Erythroblast (primary cell): ENCODE data around the gene SIRPB1.
"Not testable (repeated sequence)": the region's sequence is repeated elsewhere in the genome, so short reads cannot be mapped to it uniquely, and the experiment has no call there.

Experiments used
- GATA1 ChIP-seq: IDR thresholded peaks from 2 replicates; pipeline ENCODE4 v1.6.1; 2011; ENCODE audit warnings: low read depth, mild to moderate bottlenecking, control low read depth, low read length, moderate library complexity
- POLR2A ChIP-seq: IDR thresholded peaks from 2 replicates; pipeline ENCODE4 v1.6.1; 2011; ENCODE audit warnings: mild to moderate bottlenecking, low read length

DNA sequence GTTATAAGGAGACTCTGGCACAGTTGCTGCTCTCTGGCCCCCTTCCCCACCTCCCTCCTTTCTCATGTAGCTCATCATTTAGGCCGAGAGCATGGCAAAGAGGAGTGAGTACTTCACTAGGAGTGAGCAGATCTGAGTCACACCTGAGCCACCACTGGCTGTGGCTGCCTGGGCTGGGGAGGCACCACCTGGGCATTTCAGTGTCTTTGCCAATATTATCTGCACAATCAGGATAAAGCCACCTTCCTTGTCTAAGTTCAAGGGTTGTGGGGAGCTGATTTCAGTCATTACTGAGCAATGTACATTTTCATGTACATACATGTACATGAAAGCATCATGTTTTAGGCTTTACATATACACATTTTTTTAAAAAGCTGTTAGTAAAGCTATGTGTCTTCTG lies 43.8 kb downstream of the SIRPB1 start:
- TF ChIP-seq POLR2A, GATA1: not testable (repeated sequence)
